K562 (cell line): ENCODE data around the gene KCNH2. TPM values are rescaled to one million over a fixed set of nuclear protein-coding genes. Genes with fewer than 3 reads are reported as not detected.
A peak's percentile ranks its signal among the peaks of the same experiment; 100 is the strongest.

Experiments used
- ARID2 ChIP-seq: fragments of 450-650 bp; IDR thresholded peaks from 2 replicates; pipeline ENCODE4 v1.6.1; 2017; ENCODE audit warnings: antibody characterized with exemption, mild to moderate bottlenecking
- CCNT2 ChIP-seq: IDR thresholded peaks from 2 replicates; pipeline ENCODE4 v1.6.1; 2011; ENCODE audit warnings: borderline replicate concordance, low read depth, mild to moderate bottlenecking, moderate library complexity, mixed read lengths, low read length; ENCODE audit not compliant: insufficient read length; ENCODE audit errors: extremely low read depth
- GABPB2 ChIP-seq: fragments of 250-450 bp; sonication (Bioruptor Pico); conservative IDR thresholded peaks from 2 replicates; pipeline ENCODE4 v1.5.1; 2021; ENCODE audit warnings: mild to moderate bottlenecking
- GTF2A2 ChIP-seq: IDR thresholded peaks from 2 replicates; pipeline ENCODE4 v1.6.1; 2016; ENCODE audit warnings: mild to moderate bottlenecking, missing genetic modification characterization, missing compliant biosample characterization
- HDGF ChIP-seq: fragments of 450-650 bp; IDR thresholded peaks from 2 replicates; pipeline ENCODE4 v1.6.1; 2016
- KAT8 ChIP-seq: fragments of 450-650 bp; IDR thresholded peaks from 2 replicates; pipeline ENCODE4 v1.6.1; 2016; ENCODE audit warnings: low read depth, mild to moderate bottlenecking
- KDM1A ChIP-seq, 2 experiments: fragments of 450-650 bp; IDR thresholded peaks; 2 replicates each; pipeline ENCODE4 v1.6.1; 2016; ENCODE audit warnings: mild to moderate bottlenecking in 2 of 2
- L3MBTL2 ChIP-seq: fragments of 450-650 bp; IDR thresholded peaks from 2 replicates; pipeline ENCODE4 v1.6.1; 2016; ENCODE audit warnings: mild to moderate bottlenecking, moderate library complexity
- MYBL2 ChIP-seq, 2 experiments: fragments of 450-650 bp in 1 of 2; sonication (generic) in 1 of 2; formaldehyde crosslinking in 1 of 2; IDR thresholded peaks; 2 replicates each; pipeline versions ENCODE4 v1.6.1 to v1.8.1; 2017 to 2022; ENCODE audit warnings: borderline replicate concordance in 1 of 2, inconsistent platforms in 1 of 2, low read depth in 1 of 2, mild to moderate bottlenecking in 1 of 2, missing genetic modification reagents in 1 of 2, moderate library complexity in 1 of 2
- PML ChIP-seq: IDR thresholded peaks from 2 replicates; pipeline ENCODE4 v1.6.1; 2012; ENCODE audit warnings: low read length, inconsistent platforms
- POLR3A ChIP-seq: IDR thresholded peaks from 2 replicates; pipeline ENCODE4 v1.6.1; 2011; ENCODE audit warnings: borderline replicate concordance, mild to moderate bottlenecking, moderate library complexity; ENCODE audit not compliant: insufficient read length, insufficient read depth; ENCODE audit errors: extremely low read depth
- TAF15 ChIP-seq: fragments of 200-400 bp; formaldehyde crosslinking; IDR thresholded peaks from 2 replicates; pipeline ENCODE4 v1.6.1; 2017; ENCODE audit warnings: mild to moderate bottlenecking, low read depth, low read length, moderate library complexity
- UBTF ChIP-seq, 2 experiments: IDR thresholded peaks; 2 replicates each; pipeline ENCODE4 v1.6.1; 2012; ENCODE audit warnings: improper control_type of control experiment in 2 of 2, low read depth in 2 of 2, low read length in 2 of 2, borderline replicate concordance in 1 of 2
- ZBTB1 ChIP-seq: sonication (generic); formaldehyde crosslinking; IDR thresholded peaks from 2 replicates; pipeline ENCODE4 v1.8.1; 2023; ENCODE audit warnings: missing genetic modification reagents, low read depth, mild to moderate bottlenecking, borderline replicate concordance
- ZNF143 ChIP-seq: sonication (generic); formaldehyde crosslinking; IDR thresholded peaks from 2 replicates; pipeline ENCODE4 v1.9.0; 2022; ENCODE audit warnings: mild to moderate bottlenecking, missing genetic modification reagents
- ZNF146 ChIP-seq: IDR thresholded peaks from one replicate; pipeline ENCODE4 v1.6.1; 2018; ENCODE audit warnings: missing compliant biosample characterization; ENCODE audit not compliant: unreplicated experiment
- ZNF639 ChIP-seq, 2 experiments: fragments of 200-800 bp in 1 of 2; sonication (Bioruptor generic) in 1 of 2; sonication (generic) in 1 of 2; formaldehyde crosslinking in 1 of 2; IDR thresholded peaks in 1 of 2; conservative IDR thresholded peaks in 1 of 2; 2 replicates each; pipeline versions ENCODE4 v1.5.0 to v1.6.1; 2016 to 2020; ENCODE audit warnings: missing compliant biosample characterization in 1 of 2, missing genetic modification characterization in 1 of 2, missing genetic modification reagents in 1 of 2
- polyA plus RNA-seq, 8 experiments: library from polyadenylated mRNA; depleted of rRNA in 4 of 8; stranded (reverse) in 5 of 8; unstranded in 3 of 8; fragments of >200 nt; fragmentation: Nextera tagmentation in 2 of 8; fragmentation: Illumina TruSeq in 1 of 8; extraction: Ambion mirVana in 2 of 8; extraction: Trizol in 1 of 8; gene quantifications; 2 replicates each; pipeline versions ENCODE4 v1.2.1 to v1.2.3, GENCODE V29; 2011 to 2014; ENCODE audit warnings: inconsistent platforms in 1 of 8, missing spikeins in 1 of 8
- total RNA-seq, 7 experiments: library from RNA; depleted of rRNA in 6 of 7; stranded (reverse); fragments of >200 nt in 6 of 7; fragmentation: Illumina TruSeq in 2 of 7; extraction: Trizol in 2 of 7; gene quantifications; 2 replicates each; pipeline versions ENCODE4 v1.2.1 to v1.2.3, GENCODE V29; 2011 to 2021; ENCODE audit warnings: low replicate concordance in 1 of 7
- TF ChIP-seq, protein P1 (sequence below): fragments of 200-800 bp; sonication (Bioruptor generic); IDR thresholded peaks from 2 replicates; pipeline ENCODE4 v1.6.1; 2016; ENCODE audit warnings: missing genetic modification characterization, missing compliant biosample characterization

KCNH2 gene
- total and polyA plus RNA-seq, 9 of the 15 experiments (the other 6 are each of a cell fraction or from before 2014, with no cell fraction given) = 18.1 to 368 (median 218) TPM

DNA sequence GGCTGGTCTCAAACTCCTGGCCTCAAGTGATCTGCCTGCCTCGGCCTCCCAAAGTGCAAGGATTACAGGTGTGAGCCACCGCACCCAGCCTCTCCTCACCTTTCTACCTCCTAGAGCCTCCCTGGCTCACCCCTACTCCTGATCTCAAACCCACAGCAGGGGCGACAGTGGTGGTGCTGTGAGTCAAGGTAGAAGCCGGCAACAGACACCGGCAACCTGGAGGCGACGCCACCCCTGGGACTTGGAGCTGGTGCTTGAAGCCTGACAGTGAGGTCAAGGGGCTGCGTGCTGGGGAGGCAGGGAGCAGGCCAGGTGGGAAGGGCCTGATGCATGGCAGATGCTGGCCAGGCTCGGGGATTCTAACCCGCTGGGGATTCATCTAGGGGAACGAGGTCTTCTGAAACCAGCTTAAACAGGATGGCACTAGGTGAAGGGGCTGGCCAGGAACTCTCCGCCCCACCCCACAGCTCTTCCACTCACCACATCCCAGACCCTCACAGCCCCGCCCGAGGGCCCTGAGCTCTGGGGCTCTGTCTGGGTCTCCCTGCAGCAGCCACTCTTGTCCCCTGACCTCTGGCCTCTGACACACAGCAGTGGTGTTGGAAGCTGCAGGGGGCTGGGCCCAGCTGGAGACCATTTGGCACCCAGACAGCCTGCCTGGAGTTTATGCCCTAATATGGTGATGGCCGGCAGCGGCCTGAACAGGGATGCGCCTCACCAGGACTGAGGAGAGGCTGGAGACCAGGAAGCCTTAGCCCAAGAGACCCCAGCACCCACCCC, 16.4 kb downstream of the KCNH2 start (continued):
- TF ChIP-seq, protein P1, sequence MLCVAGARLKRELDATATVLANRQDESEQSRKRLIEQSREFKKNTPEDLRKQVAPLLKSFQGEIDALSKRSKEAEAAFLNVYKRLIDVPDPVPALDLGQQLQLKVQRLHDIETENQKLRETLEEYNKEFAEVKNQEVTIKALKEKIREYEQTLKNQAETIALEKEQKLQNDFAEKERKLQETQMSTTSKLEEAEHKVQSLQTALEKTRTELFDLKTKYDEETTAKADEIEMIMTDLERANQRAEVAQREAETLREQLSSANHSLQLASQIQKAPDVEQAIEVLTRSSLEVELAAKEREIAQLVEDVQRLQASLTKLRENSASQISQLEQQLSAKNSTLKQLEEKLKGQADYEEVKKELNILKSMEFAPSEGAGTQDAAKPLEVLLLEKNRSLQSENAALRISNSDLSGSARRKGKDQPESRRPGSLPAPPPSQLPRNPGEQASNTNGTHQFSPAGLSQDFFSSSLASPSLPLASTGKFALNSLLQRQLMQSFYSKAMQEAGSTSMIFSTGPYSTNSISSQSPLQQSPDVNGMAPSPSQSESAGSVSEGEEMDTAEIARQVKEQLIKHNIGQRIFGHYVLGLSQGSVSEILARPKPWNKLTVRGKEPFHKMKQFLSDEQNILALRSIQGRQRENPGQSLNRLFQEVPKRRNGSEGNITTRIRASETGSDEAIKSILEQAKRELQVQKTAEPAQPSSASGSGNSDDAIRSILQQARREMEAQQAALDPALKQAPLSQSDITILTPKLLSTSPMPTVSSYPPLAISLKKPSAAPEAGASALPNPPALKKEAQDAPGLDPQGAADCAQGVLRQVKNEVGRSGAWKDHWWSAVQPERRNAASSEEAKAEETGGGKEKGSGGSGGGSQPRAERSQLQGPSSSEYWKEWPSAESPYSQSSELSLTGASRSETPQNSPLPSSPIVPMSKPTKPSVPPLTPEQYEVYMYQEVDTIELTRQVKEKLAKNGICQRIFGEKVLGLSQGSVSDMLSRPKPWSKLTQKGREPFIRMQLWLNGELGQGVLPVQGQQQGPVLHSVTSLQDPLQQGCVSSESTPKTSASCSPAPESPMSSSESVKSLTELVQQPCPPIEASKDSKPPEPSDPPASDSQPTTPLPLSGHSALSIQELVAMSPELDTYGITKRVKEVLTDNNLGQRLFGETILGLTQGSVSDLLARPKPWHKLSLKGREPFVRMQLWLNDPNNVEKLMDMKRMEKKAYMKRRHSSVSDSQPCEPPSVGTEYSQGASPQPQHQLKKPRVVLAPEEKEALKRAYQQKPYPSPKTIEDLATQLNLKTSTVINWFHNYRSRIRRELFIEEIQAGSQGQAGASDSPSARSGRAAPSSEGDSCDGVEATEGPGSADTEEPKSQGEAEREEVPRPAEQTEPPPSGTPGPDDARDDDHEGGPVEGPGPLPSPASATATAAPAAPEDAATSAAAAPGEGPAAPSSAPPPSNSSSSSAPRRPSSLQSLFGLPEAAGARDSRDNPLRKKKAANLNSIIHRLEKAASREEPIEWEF (CRISPR knock-in tag) = no peak
- TF ChIP-seq GABPB2 (CRISPR knock-in tag) (no peak), L3MBTL2 (peak; percentile 35; the same call in 1 of the 2 replicates), ZNF143 (CRISPR knock-in tag) (no peak), POLR3A (no peak), PML (no peak), MYBL2 (IDR thresholded peaks at IDR 0.05; ENCODE audit: low read depth) (no peak), MYBL2 (CRISPR knock-in tag; IDR thresholded peaks at IDR 0.05; ENCODE audit: borderline replicate concordance) (no peak), CCNT2 (no peak), ZBTB1 (CRISPR knock-in tag) (no peak), KDM1A (IDR thresholded peaks at IDR 0.05) (no peak), KAT8 (no peak), HDGF (no peak; the same call in 1 of the 2 replicates), UBTF (IDR thresholded peaks at IDR 0.05; ENCODE audit: borderline replicate concordance in 1 of 2, low read depth in 2 of 2, low read length in 2 of 2) (no peak), ZNF146 (CRISPR knock-in tag) (no peak), GTF2A2 (tag) (no peak), ZNF639 (CRISPR knock-in tag; conservative IDR thresholded peaks at IDR 0.05 in 1 of 2, IDR thresholded peaks at IDR 0.05 in 1 of 2) (no peak), ARID2 (no peak), TAF15 (no peak)
